Measurements from ENCODE around the gene SAMD1. TPM values are rescaled to one million over a fixed set of nuclear protein-coding genes. Genes with fewer than 3 reads are reported as not detected.

The SAMD1 gene
- total and polyA plus RNA-seq, 2 of the 13 experiments (the other 11 are each of a cell fraction or from before 2014, with no cell fraction given) = 17.5 to 45.0 TPM

- H3K79me2 ChIP-seq (ENCODE audit: insufficient read depth, low read length) = no peaks in the 10 kb centered on the region
- H3K36me3 ChIP-seq (replicated peaks in 1 of 2; ENCODE audit: control insufficient read depth in 1 of 2, insufficient read depth in 2 of 2, low read length in 2 of 2) = peaks cover 3 to 15% of the 10 kb centered on the region in 2 experiments; a peak in 4 of 5 replicates
- DNase-seq (ENCODE audit: low spot score) (no peak), ATAC-seq (peak; percentile 67), FAIRE-seq (no peak)
- no peak overlapping the region for H3K4me3 ChIP-seq (replicated peaks in 1 of 3; ENCODE audit: insufficient read depth in 1 of 3, low read depth in 2 of 3, low read length in 3 of 3)
- H3K4me1 ChIP-seq (ENCODE audit: insufficient read depth, low read length) = peaks cover 6% of the 10 kb centered on the region
- BruUV-seq (replicated peaks) = no TSS peak
- H4K20me1 ChIP-seq (ENCODE audit: insufficient read depth, low read length) = no peaks in the 10 kb centered on the region
- no peak overlapping the region for H3K4me2 ChIP-seq (ENCODE audit: low read depth, low read length)
- WGBS (ENCODE audit: low lambda C conversion rate) = 95% methylated on average over 8 of the region's 11 CpGs
- peaks cover 6% of the 10 kb centered on the region; the same call in 1 of the 2 replicates for H3K9me3 ChIP-seq (ENCODE audit: low read length)
- no peak overlapping the region for H3K27ac ChIP-seq (ENCODE audit: extremely low read length, insufficient read depth, low read length)
- CTCF ChIA-PET (ENCODE audit: low intra/inter-chr PET ratio, low total read pairs) = no interaction called here
- no peak overlapping the region for H3K9ac ChIP-seq (ENCODE audit: insufficient read depth, low read depth, low read length)
- TF ChIP-seq SRY (CRISPR knock-in tag; IDR thresholded peaks at IDR 0.05) = no peak
- no peak for TF ChIP-seq TRAFD1 (CRISPR knock-in tag; IDR thresholded peaks at IDR 0.05; ENCODE audit: borderline replicate concordance)
- 0 out of 2 replicates have a peak, but pooled peaks have one; percentile 27 for TF ChIP-seq ZBTB38 (CRISPR knock-in tag; IDR thresholded peaks at IDR 0.05)
- TF ChIP-seq SMC3 (IDR thresholded peaks at IDR 0.05; ENCODE audit: low read length) = peak; percentile 34; the same call in 1 of the 2 replicates
- no peak for TF ChIP-seq ZNF737 (CRISPR knock-in tag; IDR thresholded peaks at IDR 0.05; ENCODE audit: borderline replicate concordance)
- TF ChIP-seq STAG1 (CRISPR knock-in tag; IDR thresholded peaks at IDR 0.05) = peak; percentile 55
- TF ChIP-seq CTCF (CRISPR knock-in tag; IDR thresholded peaks at IDR 0.05) = peak; percentile 64
- TF ChIP-seq ZFP36 (IDR thresholded peaks at IDR 0.05; ENCODE audit: borderline replicate concordance, low read depth, low read length, partially characterized antibody) = no peak
- TF ChIP-seq ZNF121 (CRISPR knock-in tag; IDR thresholded peaks at IDR 0.05) = peak; percentile 74
- H3K27me3 ChIP-seq (ENCODE audit: control insufficient read depth in 1 of 2, insufficient read depth in 2 of 2, low read length in 2 of 2) = no peaks in the 10 kb centered on the region
- no peak overlapping the region for H2AFZ ChIP-seq (ENCODE audit: low read length)
- intact Hi-C loops (cut with micrococcal nuclease; ENCODE audit: unreplicated experiment) (no loop called here), in situ Hi-C loops (cut with HindIII; ENCODE audit: extremely low pct_ligation_motif_present, low pct_unique_long_range_greater_than_20kb) (no loop called here)
- POLR2A ChIA-PET = interaction anchor here (1.0 to 1.3 kb wide), 2 partner anchors 21 to 22 kb away, joined by 3 read pairs; partner anchors contain the start of gene PRKACA
Observed at GRCh38 chr19:14096272-14096992, 5.9 kb upstream of the SAMD1 start.
